HepG2 (cell line): ENCODE results near the gene KTI12. TPM values are rescaled to one million over a fixed set of nuclear protein-coding genes. Genes with fewer than 3 reads are reported as not detected.

Experiments used
- DMTF1 ChIP-seq: sonication (generic); formaldehyde crosslinking; IDR thresholded peaks from 2 replicates; pipeline ENCODE4 v1.4.0; 2020; ENCODE audit warnings: mild to moderate bottlenecking, missing genetic modification reagents
- MTA1 ChIP-seq: sonication (generic); formaldehyde crosslinking; IDR thresholded peaks from 2 replicates; pipeline ENCODE4 v1.4.0; 2020; ENCODE audit warnings: missing genetic modification reagents, mild to moderate bottlenecking, borderline replicate concordance
- NFAT5 ChIP-seq: sonication (generic); formaldehyde crosslinking; IDR thresholded peaks from 2 replicates; pipeline ENCODE4 v1.4.0; 2020; ENCODE audit warnings: missing genetic modification reagents
- NFIC ChIP-seq: IDR thresholded peaks from 2 replicates; pipeline ENCODE4 v1.6.1; 2012; ENCODE audit warnings: mild to moderate bottlenecking, low read length, inconsistent platforms
- RBM39 ChIP-seq: fragments of 200-400 bp; formaldehyde crosslinking; IDR thresholded peaks from one replicate; pipeline ENCODE4 v1.6.1; 2018; ENCODE audit warnings: antibody characterized with exemption, mild to moderate bottlenecking, low read depth, low read length; ENCODE audit not compliant: poor library complexity, severe bottlenecking
- REPIN1 ChIP-seq: sonication (generic); formaldehyde crosslinking; IDR thresholded peaks from 2 replicates; pipeline ENCODE4 v1.8.0; 2022; ENCODE audit warnings: missing genetic modification reagents, low read depth, mild to moderate bottlenecking, borderline replicate concordance
- SIX4 ChIP-seq: sonication (generic); formaldehyde crosslinking; IDR thresholded peaks from 2 replicates; pipeline ENCODE4 v1.4.0; 2020; ENCODE audit warnings: missing genetic modification reagents
- ZNF557 ChIP-seq: sonication (generic); formaldehyde crosslinking; IDR thresholded peaks from 2 replicates; pipeline ENCODE4 v1.4.0; 2020; ENCODE audit warnings: missing genetic modification reagents
- polyA plus RNA-seq, 8 experiments: library from polyadenylated mRNA; depleted of rRNA in 3 of 8; stranded (reverse) in 7 of 8; unstranded in 1 of 8; fragments of >200 nt; fragmentation: Illumina TruSeq in 4 of 8; extraction: Trizol in 4 of 8; gene quantifications; 2 replicates each; pipeline versions ENCODE4 v1.2.1 to v1.2.3, GENCODE V29; 2011 to 2016; ENCODE audit warnings: low read depth in 4 of 8, missing spikeins in 1 of 8, mixed read lengths in 1 of 8; ENCODE audit not compliant: insufficient read depth in 1 of 8
- total RNA-seq, 5 experiments: library from RNA; depleted of rRNA; stranded (reverse); fragments of >200 nt; fragmentation: Illumina TruSeq; extraction: Trizol; gene quantifications; 2 replicates each; pipeline ENCODE4 v1.2.3, GENCODE V29; 2016; ENCODE audit warnings: low read depth in 1 of 5
- TF ChIP-seq, protein P1 (sequence below): sonication (generic); formaldehyde crosslinking; IDR thresholded peaks from 2 replicates; pipeline ENCODE4 v1.5.1; 2020; ENCODE audit warnings: missing genetic modification reagents, mild to moderate bottlenecking, borderline replicate concordance
- TF ChIP-seq, protein P2 (sequence below): sonication (generic); formaldehyde crosslinking; IDR thresholded peaks from 2 replicates; pipeline ENCODE4 v1.4.0; 2020; ENCODE audit warnings: mild to moderate bottlenecking, missing genetic modification reagents
- TF ChIP-seq, protein P3 (sequence below): sonication (generic); formaldehyde crosslinking; IDR thresholded peaks from 2 replicates; pipeline ENCODE4 v1.4.0; 2020; ENCODE audit warnings: missing genetic modification reagents
- TF ChIP-seq, protein P4 (sequence below): sonication (generic); formaldehyde crosslinking; IDR thresholded peaks from 2 replicates; pipeline ENCODE4 v1.5.0; 2020; ENCODE audit warnings: missing genetic modification reagents

Gene KTI12
- total and polyA plus RNA-seq, 2 of the 13 experiments (the other 11 are each of a cell fraction or from before 2014, with no cell fraction given) = 7.4 to 10.2 TPM

DNA sequence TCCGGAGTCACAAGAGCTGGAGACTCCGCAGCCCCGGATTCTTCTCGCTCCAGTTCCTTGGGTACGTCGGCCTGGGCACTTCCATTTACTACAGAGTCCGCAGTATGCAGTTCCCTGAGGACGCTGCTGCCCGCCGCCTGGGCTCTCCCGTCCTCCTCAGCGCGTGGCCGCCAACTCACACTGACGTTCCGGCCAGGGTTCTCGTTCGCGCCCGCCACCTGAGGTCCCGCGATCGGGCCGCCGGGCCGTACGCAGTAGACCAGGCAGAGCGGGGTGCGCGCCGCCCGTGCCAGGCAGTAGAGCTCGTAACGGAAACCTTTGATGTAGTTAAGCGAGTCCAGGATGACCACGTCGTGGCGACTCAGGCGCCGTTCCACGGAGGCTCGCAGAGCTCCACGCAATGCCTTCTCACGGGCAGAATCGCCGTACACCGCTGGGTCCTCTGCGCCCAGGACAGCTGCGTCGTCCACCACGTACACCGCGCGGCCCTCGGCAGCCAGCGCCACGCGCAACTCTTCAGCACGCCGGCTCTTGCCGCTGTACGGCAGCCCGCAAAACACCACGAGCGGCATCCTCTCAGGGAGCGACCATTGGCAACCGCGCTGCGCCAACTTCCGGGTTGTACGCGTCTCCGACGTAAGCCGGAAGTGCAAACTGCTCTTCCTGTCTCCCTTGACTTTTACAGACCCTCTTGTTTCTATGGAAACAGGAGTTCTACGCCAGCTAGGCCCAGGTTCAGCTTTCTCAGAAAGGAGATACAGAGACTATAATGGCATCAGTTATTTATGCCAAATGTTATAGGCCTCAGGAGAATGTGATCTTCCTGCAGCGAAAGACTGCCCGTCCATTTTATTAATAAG is at the start of gene KTI12 (continued):
- TF ChIP-seq, protein P1, sequence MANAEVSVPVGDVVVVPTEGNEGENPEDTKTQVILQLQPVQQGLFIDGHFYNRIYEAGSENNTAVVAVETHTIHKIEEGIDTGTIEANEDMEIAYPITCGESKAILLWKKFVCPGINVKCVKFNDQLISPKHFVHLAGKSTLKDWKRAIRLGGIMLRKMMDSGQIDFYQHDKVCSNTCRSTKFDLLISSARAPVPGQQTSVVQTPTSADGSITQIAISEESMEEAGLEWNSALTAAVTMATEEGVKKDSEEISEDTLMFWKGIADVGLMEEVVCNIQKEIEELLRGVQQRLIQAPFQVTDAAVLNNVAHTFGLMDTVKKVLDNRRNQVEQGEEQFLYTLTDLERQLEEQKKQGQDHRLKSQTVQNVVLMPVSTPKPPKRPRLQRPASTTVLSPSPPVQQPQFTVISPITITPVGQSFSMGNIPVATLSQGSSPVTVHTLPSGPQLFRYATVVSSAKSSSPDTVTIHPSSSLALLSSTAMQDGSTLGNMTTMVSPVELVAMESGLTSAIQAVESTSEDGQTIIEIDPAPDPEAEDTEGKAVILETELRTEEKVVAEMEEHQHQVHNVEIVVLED = peak; percentile 99
- TF ChIP-seq, protein P2, sequence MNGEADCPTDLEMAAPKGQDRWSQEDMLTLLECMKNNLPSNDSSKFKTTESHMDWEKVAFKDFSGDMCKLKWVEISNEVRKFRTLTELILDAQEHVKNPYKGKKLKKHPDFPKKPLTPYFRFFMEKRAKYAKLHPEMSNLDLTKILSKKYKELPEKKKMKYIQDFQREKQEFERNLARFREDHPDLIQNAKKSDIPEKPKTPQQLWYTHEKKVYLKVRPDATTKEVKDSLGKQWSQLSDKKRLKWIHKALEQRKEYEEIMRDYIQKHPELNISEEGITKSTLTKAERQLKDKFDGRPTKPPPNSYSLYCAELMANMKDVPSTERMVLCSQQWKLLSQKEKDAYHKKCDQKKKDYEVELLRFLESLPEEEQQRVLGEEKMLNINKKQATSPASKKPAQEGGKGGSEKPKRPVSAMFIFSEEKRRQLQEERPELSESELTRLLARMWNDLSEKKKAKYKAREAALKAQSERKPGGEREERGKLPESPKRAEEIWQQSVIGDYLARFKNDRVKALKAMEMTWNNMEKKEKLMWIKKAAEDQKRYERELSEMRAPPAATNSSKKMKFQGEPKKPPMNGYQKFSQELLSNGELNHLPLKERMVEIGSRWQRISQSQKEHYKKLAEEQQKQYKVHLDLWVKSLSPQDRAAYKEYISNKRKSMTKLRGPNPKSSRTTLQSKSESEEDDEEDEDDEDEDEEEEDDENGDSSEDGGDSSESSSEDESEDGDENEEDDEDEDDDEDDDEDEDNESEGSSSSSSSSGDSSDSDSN (CRISPR knock-in tag) = peak; percentile 92
- TF ChIP-seq REPIN1 (CRISPR knock-in tag) = peak; percentile 84
- 0 out of 2 replicates have a peak, but pooled peaks have one; percentile 71 for TF ChIP-seq NFAT5 (CRISPR knock-in tag)
- no peak for TF ChIP-seq NFIC
- TF ChIP-seq ZNF557 (CRISPR knock-in tag) = no peak
- TF ChIP-seq SIX4 (CRISPR knock-in tag) = no peak
- peak; percentile 70 for TF ChIP-seq RBM39
- TF ChIP-seq, protein P3, sequence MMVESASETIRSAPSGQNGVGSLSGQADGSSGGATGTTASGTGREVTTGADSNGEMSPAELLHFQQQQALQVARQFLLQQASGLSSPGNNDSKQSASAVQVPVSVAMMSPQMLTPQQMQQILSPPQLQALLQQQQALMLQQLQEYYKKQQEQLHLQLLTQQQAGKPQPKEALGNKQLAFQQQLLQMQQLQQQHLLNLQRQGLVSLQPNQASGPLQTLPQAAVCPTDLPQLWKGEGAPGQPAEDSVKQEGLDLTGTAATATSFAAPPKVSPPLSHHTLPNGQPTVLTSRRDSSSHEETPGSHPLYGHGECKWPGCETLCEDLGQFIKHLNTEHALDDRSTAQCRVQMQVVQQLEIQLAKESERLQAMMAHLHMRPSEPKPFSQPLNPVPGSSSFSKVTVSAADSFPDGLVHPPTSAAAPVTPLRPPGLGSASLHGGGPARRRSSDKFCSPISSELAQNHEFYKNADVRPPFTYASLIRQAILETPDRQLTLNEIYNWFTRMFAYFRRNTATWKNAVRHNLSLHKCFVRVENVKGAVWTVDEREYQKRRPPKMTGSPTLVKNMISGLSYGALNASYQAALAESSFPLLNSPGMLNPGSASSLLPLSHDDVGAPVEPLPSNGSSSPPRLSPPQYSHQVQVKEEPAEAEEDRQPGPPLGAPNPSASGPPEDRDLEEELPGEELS (CRISPR knock-in tag) = peak; percentile 44; the same call in 1 of the 2 replicates
- TF ChIP-seq DMTF1 (CRISPR knock-in tag) = no peak
- TF ChIP-seq, protein P4, sequence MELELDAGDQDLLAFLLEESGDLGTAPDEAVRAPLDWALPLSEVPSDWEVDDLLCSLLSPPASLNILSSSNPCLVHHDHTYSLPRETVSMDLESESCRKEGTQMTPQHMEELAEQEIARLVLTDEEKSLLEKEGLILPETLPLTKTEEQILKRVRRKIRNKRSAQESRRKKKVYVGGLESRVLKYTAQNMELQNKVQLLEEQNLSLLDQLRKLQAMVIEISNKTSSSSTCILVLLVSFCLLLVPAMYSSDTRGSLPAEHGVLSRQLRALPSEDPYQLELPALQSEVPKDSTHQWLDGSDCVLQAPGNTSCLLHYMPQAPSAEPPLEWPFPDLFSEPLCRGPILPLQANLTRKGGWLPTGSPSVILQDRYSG (CRISPR knock-in tag) = no peak
- TF ChIP-seq MTA1 = peak; percentile 71
